ENCODE results near the gene IFNW1.
A peak's percentile ranks its signal among the peaks of the same experiment; 100 is the strongest.

IFNW1 gene

GRCh38 chr9:21104787-21105186 lies 36.8 kb downstream of the IFNW1 start:
- DNase-seq, result no peak

GRCh38 chr9:21102305-21102704 lies 39.3 kb downstream of the IFNW1 start:
- no peak for DNase-seq

- no peak for DNase-seq
Measured at GRCh38 chr9:21097817-21098216, 43.8 kb downstream of the IFNW1 start.

- DNase-seq, result no peak
Measured at GRCh38 chr9:21096901-21097255, 44.8 kb downstream of the IFNW1 start.

GRCh38 chr9:21096172-21096900 lies 45.3 kb downstream of the IFNW1 start:
- DNase-seq, result peak; percentile 0

GRCh38 chr9:21095561-21095960 lies 46.1 kb downstream of the IFNW1 start:
- DNase-seq, result no peak
